Right lobe of liver (tissue), 6 donors: Measurements from ENCODE around the gene ELMO1. TPM values are rescaled to one million over a fixed set of nuclear protein-coding genes. Genes with fewer than 3 reads are reported as not detected.

Experiments
- ATAC-seq, 4 donors: fragments of 200-7000 bp; cut with Tn5 transposase; one replicate each; pipeline ENCODE4 v1.9.1; 2020; ENCODE audit warnings: mild to moderate bottlenecking in 4 of 4, moderate library complexity in 4 of 4
- DNase-seq, 3 donors: peaks; one replicate each; pipeline ENCODE4 v3.0.0-alpha.2; 2020
- H3K27ac ChIP-seq, 3 donors: fragments of 200-600 bp; one replicate each; pipeline ENCODE4 v1.8.0; 2022
- H3K27me3 ChIP-seq, 2 donors: fragments of 200-600 bp; one replicate each; pipeline ENCODE4 v1.8.0; 2022
- H3K36me3 ChIP-seq, 4 donors: fragments of 200-600 bp; sonication (generic) in 1 of 4; one replicate each; pipeline versions ENCODE4 v1.5.1 to v1.8.0; 2017 to 2022; ENCODE audit warnings: control low read depth in 1 of 4
- H3K4me1 ChIP-seq, 4 donors: fragments of 200-600 bp; sonication (generic) in 1 of 4; one replicate each; pipeline versions ENCODE4 v1.5.1 to v1.8.0; 2017 to 2022; ENCODE audit warnings: control low read depth in 1 of 4
- H3K4me3 ChIP-seq, 3 donors: fragments of 200-600 bp; one replicate each; pipeline ENCODE4 v1.8.0; 2022
- H3K9me3 ChIP-seq, 4 donors: fragments of 200-600 bp; sonication (generic) in 1 of 4; one replicate each; pipeline versions ENCODE4 v1.5.1 to v1.8.0; 2017 to 2022; ENCODE audit warnings: control low read depth in 1 of 4
- POLR2A ChIP-seq: fragments of 450-650 bp; IDR thresholded peaks from one replicate; pipeline ENCODE4 v1.6.1; 2017; ENCODE audit warnings: antibody characterized with exemption, mild to moderate bottlenecking
- WGBS: methylation state at CpG from one replicate; pipeline ENCODE4 v1.1.6; 2018; ENCODE audit warnings: low coverage, low lambda C conversion rate; ENCODE audit not compliant: insufficient coverage; ENCODE audit errors: missing lambda C conversion rate; 5-methylcytosine and 5-hydroxymethylcytosine counted together
- intact Hi-C, 2 donors: fragments of 100-400 bp; cut with DNase I; formaldehyde crosslinking; loops; one replicate each; pipeline versions ENCODE4 v1.11.2 to v1.14.1; 2022
- total RNA-seq, 6 experiments: library from RNA; depleted of rRNA in 2 of 6; stranded (reverse); fragments of >200 nt in 2 of 6; fragmentation: NEBNext Ultra II Directional in 3 of 6; extraction: Animal tissue kit (Norgen Biotek cat#: 25700) in 3 of 6; gene quantifications; one replicate each; pipeline versions ENCODE4 v1.1.0 to v1.2.4, GENCODE V29; 2016 to 2023
- TF ChIP-seq, protein P1 (sequence below), 4 donors: fragments of 200-600 bp in 3 of 4; fragments of 450-650 bp in 1 of 4; IDR thresholded peaks; one replicate each; pipeline versions ENCODE4 v1.5.1 to v1.8.0; 2016 to 2022; ENCODE audit warnings: antibody characterized with exemption in 4 of 4, mild to moderate bottlenecking in 2 of 4
- donor health status: DM: no; HTN: yes; CAD: no.
- donor health status: DM: no; HTN: no; CAD: no.
- donor health status: DM: no; HTN: no; CAD: no.
- donor health status: DM: no; HTN: yes; CAD: no.
- donor health status: DM: no; HTN: yes; CAD: no.

The ELMO1 gene
- total RNA-seq, 6 experiments from 2014 or later = 18.4 to 55.4 (median 25.1) TPM

DNA sequence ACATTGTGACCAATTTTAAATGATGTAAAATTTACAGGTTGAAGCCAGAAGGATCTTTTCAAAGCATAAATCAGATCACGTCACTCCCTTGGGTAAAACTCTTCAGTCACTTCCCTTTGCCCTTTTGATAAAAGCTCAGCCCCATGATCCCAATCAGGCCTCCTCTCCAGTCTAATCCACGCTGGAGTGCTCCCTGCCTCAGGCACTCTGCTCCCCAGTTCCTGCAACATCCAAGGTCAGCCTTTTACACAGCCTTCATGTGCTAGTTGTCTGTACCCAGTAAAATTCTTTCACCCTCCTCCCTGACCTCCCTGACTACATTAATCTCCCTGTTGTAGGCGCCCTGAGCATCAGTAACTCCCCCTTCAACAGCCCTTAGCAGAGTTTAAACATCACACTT, 14.1 kb downstream of the ELMO1 start:
- peaks cover 0 to 51% (median 15%) of the 10 kb centered on the region in 4 donors for H3K4me1 ChIP-seq
- ATAC-seq (peak in 2 of 4 donors; percentile 9 to 31), DNase-seq (no peak)
- H3K27ac ChIP-seq = peak overlapping the region in 2 of 3 donors; percentile 41 to 67
- no peaks in the 10 kb centered on the region for H3K9me3 ChIP-seq
- TF ChIP-seq POLR2A = no peak
- TF ChIP-seq, protein P1, sequence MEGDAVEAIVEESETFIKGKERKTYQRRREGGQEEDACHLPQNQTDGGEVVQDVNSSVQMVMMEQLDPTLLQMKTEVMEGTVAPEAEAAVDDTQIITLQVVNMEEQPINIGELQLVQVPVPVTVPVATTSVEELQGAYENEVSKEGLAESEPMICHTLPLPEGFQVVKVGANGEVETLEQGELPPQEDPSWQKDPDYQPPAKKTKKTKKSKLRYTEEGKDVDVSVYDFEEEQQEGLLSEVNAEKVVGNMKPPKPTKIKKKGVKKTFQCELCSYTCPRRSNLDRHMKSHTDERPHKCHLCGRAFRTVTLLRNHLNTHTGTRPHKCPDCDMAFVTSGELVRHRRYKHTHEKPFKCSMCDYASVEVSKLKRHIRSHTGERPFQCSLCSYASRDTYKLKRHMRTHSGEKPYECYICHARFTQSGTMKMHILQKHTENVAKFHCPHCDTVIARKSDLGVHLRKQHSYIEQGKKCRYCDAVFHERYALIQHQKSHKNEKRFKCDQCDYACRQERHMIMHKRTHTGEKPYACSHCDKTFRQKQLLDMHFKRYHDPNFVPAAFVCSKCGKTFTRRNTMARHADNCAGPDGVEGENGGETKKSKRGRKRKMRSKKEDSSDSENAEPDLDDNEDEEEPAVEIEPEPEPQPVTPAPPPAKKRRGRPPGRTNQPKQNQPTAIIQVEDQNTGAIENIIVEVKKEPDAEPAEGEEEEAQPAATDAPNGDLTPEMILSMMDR (IDR thresholded peaks at IDR 0.05) = no peak
- WGBS = 48% methylated on average over 3 of the region's 3 CpGs
- no peak overlapping the region for H3K4me3 ChIP-seq
- intact Hi-C loops = no loop called here
- no peaks in the 10 kb centered on the region for H3K36me3 ChIP-seq
- H3K27me3 ChIP-seq = no peaks in the 10 kb centered on the region

DNA sequence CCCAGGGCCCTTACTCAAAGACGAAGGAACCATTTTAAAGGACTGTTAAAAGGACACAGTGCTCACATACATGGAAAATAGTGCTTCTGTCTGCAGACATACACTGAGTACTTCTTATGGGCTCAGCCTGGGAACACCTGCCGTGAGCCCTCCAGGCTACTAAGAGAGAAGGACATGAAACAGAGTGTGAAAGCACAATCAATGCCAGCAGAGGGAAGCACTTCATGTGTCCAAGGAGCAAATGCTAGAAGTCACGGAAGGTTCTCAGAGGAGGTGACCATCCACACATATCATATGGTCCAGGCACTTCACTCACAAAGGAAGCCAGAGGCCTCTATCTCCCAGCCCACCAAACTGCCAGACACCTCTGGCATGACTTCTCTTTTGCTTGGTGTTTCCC, 15.5 kb downstream of the ELMO1 start:
- TF ChIP-seq, protein P1 (IDR thresholded peaks at IDR 0.05) = peak in 2 of 4 donors; percentile 7 to 19
- no peak for TF ChIP-seq POLR2A
- 83% methylated on average over 3 of the region's 3 CpGs for WGBS
- peaks cover 0 to 10% (median 2%) of the 10 kb centered on the region in 4 donors for H3K36me3 ChIP-seq
- H3K4me3 ChIP-seq = no peak overlapping the region
- no peak overlapping the region for H3K27ac ChIP-seq
- intact Hi-C loops = no loop called here
- ATAC-seq (peak in 3 of 4 donors; percentile 15 to 35 (median 32)), DNase-seq (no peak)
- H3K27me3 ChIP-seq = no peaks in the 10 kb centered on the region
- peaks cover 0 to 38% (median 9%) of the 10 kb centered on the region in 4 donors for H3K4me1 ChIP-seq
- no peaks in the 10 kb centered on the region for H3K9me3 ChIP-seq

DNA sequence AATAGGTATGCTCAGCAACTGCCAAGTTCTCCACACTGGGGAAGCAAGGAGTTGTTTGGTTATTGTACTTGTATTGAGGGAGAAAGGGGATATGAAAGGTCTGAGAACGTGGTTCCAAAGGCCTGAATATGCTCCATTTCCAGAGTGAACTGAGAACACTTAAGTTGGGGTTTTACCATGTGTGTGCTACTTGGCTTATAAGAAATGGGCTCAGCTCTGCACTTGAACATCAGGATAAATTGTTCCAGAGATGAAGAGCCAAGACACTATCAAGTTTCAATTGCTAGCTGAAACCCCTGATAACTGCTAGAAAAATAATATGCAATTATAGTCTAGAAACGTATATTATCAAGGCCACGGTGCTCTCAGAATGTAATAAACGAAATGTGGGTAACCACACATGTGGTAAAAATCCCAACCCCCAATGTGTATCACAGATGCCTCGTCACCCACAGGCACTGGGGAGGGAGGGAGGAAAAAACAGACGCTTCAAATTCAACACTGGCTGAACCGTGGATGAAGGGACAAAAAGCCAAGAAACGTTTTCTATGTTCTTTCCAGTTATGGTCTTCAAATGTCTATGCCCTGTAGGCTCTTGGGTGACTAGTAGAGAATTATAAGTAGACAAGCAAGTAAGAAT, 16.3 kb downstream of the ELMO1 start:
- intact Hi-C loops = no loop called here
- 27% methylated on average over 8 of the region's 8 CpGs for WGBS
- no peaks in the 10 kb centered on the region for H3K9me3 ChIP-seq
- H3K36me3 ChIP-seq = peaks cover 0 to 11% (median 2%) of the 10 kb centered on the region in 4 donors
- H3K27me3 ChIP-seq = no peaks in the 10 kb centered on the region
- DNase-seq = no peak
- no peak overlapping the region for H3K4me3 ChIP-seq
- no peak for ATAC-seq
- peak overlapping the region in 1 of 3 donors; percentile 22 for H3K27ac ChIP-seq
- peaks cover 0 to 38% (median 9%) of the 10 kb centered on the region in 4 donors for H3K4me1 ChIP-seq
- TF ChIP-seq, protein P1 (IDR thresholded peaks at IDR 0.05) = no peak
- no peak for TF ChIP-seq POLR2A

DNA sequence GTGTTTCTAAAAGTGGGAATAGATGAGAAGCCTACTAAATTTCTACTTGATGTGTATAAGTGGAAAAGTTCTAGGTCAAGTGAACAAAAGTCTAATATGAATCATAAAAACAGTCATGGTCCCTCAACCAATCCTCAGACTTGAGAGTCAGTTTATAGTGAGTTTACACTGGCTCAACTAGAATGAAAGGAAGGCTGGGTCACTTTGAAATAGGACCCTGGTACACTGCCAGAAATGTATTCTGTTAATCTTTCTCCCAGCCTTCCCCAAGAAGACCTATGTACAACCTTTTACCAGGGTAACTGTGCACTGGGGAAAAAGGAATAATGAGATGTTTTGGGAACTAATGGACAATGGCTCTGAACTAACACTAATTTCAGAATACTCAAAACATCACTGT, 17.3 kb downstream of the ELMO1 start:
- no peak overlapping the region for H3K4me3 ChIP-seq
- intact Hi-C loops = no loop called here
- ATAC-seq = peak; percentile 61 to 82 (median 73)

More for the DNA sequence above, 17.3 kb downstream of the ELMO1 start:
- no peak for DNase-seq
- Histone ChIP-seq H3K36me3 (peaks cover 0 to 11% (median 2%) of the 10 kb centered on the region in 4 donors), H3K4me1 (peaks cover 0 to 38% (median 9%) of the 10 kb centered on the region in 4 donors), H3K9me3 (no peaks in the 10 kb centered on the region), H3K27me3 (no peaks in the 10 kb centered on the region), H3K27ac (peak overlapping the region in 1 of 3 donors; percentile 22)
- no peak for TF ChIP-seq POLR2A
- TF ChIP-seq, protein P1 (IDR thresholded peaks at IDR 0.05) = no peak
